HG02884 (cell line): ENCODE results near the gene STX1A.
"Not testable (repeated sequence)": the region's sequence is repeated elsewhere in the genome, so short reads cannot be mapped to it uniquely, and the experiment has no call there.

Experiments used
- ATAC-seq: cut with Tn5 transposase; IDR thresholded peaks from one replicate; pipeline ENCODE4 v1.9.1; 2021; ENCODE audit warnings: mild to moderate bottlenecking, moderate library complexity; ENCODE audit not compliant: unreplicated experiment

The STX1A gene

DNA sequence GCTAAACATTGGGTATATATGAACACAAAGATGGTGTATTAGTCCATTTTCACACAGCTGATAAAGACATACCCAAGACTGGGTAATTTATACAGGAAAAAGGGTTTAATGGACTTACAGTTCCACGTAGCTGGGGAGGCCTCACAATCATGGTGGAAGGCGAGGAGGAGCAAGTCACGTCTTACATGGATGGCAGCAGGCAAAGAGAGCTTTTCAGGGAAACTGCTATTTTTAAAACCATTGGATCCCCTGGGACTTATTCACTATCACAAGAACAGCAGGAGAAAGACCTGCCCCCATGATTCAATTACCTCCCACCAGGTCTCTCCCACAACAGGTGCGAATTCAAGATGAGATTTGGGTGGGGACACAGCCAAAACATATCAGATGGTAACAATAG lies 64.2 kb downstream of the STX1A start:
- ATAC-seq, result not testable (repeated sequence)

DNA sequence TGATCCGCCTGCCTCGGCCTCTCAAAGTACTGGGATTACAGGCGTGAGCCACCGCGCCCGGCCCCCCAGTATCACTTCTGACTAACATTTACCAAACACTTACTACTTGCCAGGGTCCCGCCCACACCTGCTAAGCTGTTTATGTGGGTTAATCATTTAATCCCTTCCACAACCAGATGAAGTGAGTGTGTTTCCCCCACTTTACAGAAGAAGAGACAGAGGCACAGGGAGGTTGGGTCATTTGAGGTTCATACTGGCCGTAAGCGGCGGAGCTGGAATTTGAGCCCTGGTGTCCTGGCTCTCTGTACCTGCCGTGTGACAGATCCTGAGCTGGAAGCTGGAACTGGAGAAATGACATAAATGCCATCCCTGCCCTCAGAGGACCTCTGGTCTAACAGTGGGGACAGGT lies 66.9 kb downstream of the STX1A start:
- no peak for ATAC-seq

DNA sequence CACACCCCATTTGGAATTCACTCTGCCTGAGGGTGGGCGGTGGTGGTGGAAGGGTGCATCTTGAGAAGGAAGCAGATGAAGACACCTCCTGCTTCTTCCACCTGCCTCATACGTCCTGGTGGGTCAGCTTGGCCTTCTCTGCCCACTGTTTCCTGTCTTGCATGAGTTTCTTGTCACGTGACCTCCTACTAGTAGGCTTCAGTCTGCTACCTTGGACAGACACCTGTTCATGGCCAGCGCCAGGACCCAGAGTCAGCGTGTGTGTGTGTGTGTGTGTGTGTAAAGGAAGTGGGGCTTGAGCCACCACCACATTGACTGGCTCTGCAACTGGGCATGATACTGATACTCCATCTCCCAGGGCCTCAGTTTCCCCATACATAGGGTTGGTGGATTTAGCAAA lies 68.9 kb downstream of the STX1A start:
- no peak for ATAC-seq

DNA sequence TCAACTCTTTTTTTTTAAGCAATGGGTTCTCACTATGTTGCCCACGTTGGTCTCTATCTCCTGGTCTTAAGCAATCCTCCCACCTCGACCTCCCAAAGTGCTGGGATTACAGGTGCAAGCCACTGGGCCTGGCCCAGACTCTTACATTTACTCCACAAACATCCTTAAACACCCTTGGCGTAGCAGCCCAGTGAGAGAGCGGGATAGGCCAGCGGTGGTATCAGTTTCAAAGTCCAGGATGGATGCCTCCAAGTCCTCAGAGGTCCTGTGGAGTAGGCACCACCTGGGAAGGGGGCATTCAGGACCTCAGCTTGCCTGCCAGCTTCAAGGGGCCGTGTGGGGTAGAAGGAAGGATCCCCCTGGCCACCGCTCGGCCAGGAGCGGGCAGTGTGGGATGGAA lies 69.9 kb downstream of the STX1A start:
- ATAC-seq, result no peak
